C4-2B (cell line): ENCODE results near the gene OAT.

ENCODE experiments used
- ZFX ChIP-seq: fragments of 450-650 bp; IDR thresholded peaks from 2 replicates; pipeline ENCODE4 v1.6.1; 2017
- TF ChIP-seq, protein P1 (sequence below): fragments of 450-650 bp; conservative IDR thresholded peaks from 2 replicates; pipeline ENCODE4 v1.5.1; 2017; ENCODE audit warnings: mild to moderate bottlenecking

DNA sequence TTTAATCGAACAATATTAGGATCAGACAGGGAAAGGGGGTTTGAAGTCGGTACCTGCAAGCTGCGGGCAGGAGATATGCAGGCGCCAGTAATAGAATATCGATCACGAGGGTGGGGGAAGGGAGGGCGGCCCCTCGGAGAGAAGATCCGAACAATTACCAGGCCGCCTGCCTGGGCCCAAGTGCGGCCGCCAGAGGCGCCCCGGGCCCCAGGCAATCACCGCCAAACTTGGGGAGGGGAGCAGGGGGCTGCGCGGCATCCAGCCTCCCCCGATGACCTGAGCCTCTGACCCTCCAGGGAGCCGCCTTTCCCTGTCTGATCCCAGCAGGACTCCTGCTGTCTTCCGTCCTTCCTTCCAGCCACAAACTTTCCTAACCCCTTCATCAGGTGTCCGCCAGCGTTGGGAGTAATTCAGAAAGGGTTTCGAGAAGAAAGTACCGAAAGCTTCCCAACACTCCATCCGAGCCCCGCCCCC is 30.0 kb upstream of the OAT start:
- TF ChIP-seq ZFX, result no peak
- TF ChIP-seq, protein P1, sequence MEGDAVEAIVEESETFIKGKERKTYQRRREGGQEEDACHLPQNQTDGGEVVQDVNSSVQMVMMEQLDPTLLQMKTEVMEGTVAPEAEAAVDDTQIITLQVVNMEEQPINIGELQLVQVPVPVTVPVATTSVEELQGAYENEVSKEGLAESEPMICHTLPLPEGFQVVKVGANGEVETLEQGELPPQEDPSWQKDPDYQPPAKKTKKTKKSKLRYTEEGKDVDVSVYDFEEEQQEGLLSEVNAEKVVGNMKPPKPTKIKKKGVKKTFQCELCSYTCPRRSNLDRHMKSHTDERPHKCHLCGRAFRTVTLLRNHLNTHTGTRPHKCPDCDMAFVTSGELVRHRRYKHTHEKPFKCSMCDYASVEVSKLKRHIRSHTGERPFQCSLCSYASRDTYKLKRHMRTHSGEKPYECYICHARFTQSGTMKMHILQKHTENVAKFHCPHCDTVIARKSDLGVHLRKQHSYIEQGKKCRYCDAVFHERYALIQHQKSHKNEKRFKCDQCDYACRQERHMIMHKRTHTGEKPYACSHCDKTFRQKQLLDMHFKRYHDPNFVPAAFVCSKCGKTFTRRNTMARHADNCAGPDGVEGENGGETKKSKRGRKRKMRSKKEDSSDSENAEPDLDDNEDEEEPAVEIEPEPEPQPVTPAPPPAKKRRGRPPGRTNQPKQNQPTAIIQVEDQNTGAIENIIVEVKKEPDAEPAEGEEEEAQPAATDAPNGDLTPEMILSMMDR, result no peak
